Activated CD4-positive, CD25-positive, alpha-beta regulatory T cell treated with anti-CD3 and anti-CD28 coated beads, Interleukin-2, amount 50 U/mL, for 16 hours (primary cell): ENCODE data around the gene ADAM12.

Experiments
- DNase-seq: peaks from one replicate; pipeline ENCODE4 v3.0.0-alpha.2; 2020; ENCODE audit warnings: low read depth, low spot score

Gene ADAM12

GRCh38 chr10:126315494-126316177, 72.6 kb downstream of the ADAM12 start:
- DNase-seq = no peak

- DNase-seq = no peak
Observed at GRCh38 chr10:126314863-126315493, 73.3 kb downstream of the ADAM12 start.

GRCh38 chr10:126312167-126312566, 76.1 kb downstream of the ADAM12 start:
- DNase-seq = no peak

GRCh38 chr10:126309228-126309883, 78.9 kb downstream of the ADAM12 start:
- DNase-seq = no peak

- DNase-seq = no peak
Observed at GRCh38 chr10:126302826-126303665, 85.2 kb downstream of the ADAM12 start.

- DNase-seq = no peak
Observed at GRCh38 chr10:126302476-126302756, 85.9 kb downstream of the ADAM12 start.

GRCh38 chr10:126301701-126302475, 86.4 kb downstream of the ADAM12 start:
- no peak for DNase-seq

- DNase-seq = no peak
Observed at GRCh38 chr10:126294451-126294850, 93.8 kb downstream of the ADAM12 start.

GRCh38 chr10:126290232-126290631, 98.0 kb downstream of the ADAM12 start:
- no peak for DNase-seq

GRCh38 chr10:126288547-126289493, 99.5 kb downstream of the ADAM12 start:
- no peak for DNase-seq

GRCh38 chr10:126286256-126286780, 102.0 kb downstream of the ADAM12 start:
- no peak for DNase-seq

- no peak for DNase-seq
Observed at GRCh38 chr10:126283307-126283706, 105.0 kb downstream of the ADAM12 start.

- no peak for DNase-seq
Observed at GRCh38 chr10:126278851-126279250, 109.4 kb downstream of the ADAM12 start.

- DNase-seq = no peak
Observed at GRCh38 chr10:126277181-126277580, 111.1 kb downstream of the ADAM12 start.

- DNase-seq = no peak
Observed at GRCh38 chr10:126272526-126272925, 115.8 kb downstream of the ADAM12 start.

GRCh38 chr10:126270111-126270510, 118.2 kb downstream of the ADAM12 start:
- no peak for DNase-seq

GRCh38 chr10:126268013-126268920, 120.0 kb downstream of the ADAM12 start:
- DNase-seq = no peak

- DNase-seq = no peak
Observed at GRCh38 chr10:126264102-126265018, 123.9 kb downstream of the ADAM12 start.
